ENCODE results near the gene COX14.
"Not testable (repeated sequence)": the region's sequence is repeated elsewhere in the genome, so short reads cannot be mapped to it uniquely, and the experiment has no call there.

Gene COX14

DNA sequence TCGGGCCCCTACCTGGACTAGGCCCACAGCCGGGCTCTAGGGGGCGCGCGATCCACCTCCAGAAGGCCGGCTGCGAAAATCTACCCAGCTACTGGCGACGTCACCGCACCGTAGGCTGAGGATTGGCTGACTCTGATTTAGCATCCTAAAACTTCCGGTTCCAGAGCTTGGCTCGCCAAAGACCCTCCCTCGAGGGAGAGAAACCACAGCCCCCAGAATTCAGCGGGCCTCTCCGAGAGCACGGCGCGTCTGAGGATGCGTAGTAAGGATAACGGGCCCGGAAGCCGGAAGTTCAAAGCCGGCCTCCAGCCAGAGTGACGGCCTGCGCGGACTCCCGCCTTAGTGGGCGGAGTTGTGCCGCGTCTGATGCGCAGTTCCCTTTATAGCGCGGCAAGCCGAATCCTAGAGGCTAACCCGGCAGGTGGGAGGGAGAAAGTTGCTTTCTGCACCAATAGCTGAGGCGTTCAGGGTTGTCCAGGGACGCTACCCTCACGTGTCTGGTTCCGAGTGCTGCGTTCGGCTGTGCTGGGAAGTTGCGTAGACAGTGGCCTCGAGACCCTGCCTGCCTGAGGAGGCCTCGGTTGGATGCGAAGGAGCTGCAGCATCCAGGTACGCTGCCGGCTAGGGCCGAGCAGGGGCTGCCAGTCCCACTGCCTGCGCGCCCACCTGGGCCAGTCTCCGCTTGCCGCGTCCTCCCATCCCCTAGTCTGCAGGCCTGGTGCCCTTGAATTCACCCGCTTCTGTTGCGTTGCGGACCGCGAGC is at the start of gene COX14:
TSS of gene COX14 (plus strand) at position 544 of the 763 bp plus-strand sequence. CDS start 7,808 bp downstream, outside the sequence.
- peak; percentile 94 for FAIRE-seq

DNA sequence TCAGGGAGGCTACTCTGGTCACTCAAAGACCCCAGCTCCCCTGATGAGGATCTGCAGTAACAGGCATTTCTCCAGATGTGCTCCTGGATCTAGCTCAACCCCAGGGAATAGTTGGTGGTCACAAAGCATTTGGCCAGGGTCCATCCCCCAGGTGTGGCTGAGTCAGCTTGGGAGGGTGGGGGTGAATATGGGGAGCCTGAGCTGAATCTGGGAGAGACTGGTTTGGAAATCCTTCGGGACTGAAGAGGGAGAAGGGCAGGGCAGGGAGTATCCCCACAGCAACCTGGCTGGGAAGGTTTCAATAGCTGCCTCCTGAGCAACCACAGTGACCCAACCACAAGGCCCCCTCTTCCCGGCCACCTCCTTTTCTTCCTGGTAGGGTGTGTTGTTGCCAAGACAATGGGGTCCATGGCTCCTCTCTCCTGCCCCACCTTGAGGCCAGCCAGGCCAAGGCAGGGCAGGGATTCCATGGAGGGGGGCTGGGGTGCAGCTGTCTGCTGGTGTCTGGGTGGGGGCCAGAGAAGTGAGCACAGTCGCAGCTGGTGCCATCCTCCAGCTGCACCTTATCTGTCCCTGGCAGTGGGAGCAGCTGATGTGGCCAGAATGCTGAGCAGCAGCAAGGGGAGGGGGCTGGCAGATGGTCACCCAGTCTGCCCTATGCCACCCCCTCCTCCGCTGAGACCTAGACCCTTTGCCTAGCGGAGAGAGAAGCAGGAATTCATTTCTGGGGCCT is 49.1 kb upstream of the COX14 start:
- FAIRE-seq = no peak

DNA sequence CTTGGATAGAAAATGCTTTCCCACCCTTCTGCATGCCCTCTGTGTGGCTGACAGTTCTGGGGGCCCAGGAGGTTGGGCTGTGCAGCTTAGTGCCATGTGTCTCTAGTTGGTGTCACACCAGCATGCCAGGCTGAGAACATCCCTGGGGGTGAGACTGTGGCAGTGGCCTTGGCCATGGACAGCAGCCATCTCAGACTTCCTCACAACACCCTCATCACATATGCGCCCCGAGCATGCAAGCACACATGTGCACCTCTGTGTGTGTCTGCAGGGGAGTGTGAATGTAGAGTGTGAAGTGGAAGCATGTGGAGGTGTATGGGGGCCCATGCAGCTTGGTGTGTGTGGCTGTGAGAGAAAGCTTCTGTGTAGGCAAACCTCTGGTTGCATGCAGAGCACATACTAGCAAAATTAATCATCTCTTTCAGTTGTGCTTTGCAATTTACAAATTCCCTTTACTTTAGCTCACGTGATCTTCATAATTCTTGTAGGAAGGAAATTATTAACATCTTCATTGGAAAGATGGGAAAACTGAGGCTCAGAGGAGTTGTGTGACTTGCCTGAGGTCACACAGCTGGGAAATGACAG is 46.2 kb upstream of the COX14 start:
- no peak for FAIRE-seq

DNA sequence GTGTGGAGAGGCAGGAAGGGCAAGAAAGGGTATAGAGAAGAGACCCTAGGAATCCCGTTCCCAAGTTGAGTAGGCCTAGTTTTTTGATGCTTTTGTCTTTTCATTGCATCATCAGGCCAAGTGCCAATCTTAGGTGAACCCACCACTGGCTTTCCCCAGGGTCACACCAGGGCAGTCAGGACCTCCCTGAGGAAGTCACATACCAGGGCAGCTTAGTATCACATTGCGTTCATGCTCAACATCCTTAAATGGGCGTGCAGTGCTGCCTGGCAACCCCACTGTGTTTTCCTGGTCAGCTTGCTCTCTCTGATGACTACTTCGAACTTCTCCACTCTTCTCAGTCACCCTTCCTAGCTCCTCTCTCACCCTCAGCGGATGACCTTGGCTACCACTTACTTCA is 45.6 kb upstream of the COX14 start:
- FAIRE-seq = no peak

DNA sequence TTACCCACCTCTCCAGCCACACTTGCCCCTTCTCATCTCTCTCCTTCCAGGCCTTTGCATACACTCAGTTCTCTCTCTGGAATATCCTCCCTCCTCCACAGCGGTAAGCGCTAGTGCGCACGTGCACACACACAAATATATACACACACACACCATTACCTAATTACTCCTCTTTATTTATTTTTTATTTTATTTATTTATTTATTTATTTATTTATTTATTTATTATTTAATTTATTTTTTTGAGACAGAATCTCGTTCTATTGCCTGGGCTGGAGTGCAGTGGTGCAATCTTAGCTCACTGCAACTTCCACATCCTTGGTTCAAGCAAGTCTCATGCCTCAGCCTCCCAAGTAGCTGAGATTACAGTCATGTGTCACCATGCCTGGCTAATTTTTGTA is 43.0 kb upstream of the COX14 start:
- FAIRE-seq = no peak

DNA sequence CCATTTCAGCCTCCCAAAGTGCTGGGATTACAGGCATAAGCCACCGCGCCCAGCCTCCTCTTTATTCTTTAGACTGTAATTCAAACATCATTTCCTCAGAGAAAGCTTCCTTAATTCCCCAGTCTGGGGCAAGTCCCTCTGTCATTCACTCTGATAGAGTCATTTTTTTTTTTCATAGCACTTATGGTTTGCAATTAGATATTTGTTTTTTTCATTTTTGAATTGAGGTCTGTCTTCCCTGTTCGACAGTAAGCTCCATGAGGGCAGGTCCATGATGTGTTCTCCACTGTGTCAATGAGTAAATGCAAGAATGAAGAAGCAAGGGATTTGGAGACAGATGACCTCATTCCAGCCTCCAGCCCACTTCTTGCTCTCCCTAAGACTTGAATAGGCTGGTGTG is 42.5 kb upstream of the COX14 start:
- FAIRE-seq = no peak

DNA sequence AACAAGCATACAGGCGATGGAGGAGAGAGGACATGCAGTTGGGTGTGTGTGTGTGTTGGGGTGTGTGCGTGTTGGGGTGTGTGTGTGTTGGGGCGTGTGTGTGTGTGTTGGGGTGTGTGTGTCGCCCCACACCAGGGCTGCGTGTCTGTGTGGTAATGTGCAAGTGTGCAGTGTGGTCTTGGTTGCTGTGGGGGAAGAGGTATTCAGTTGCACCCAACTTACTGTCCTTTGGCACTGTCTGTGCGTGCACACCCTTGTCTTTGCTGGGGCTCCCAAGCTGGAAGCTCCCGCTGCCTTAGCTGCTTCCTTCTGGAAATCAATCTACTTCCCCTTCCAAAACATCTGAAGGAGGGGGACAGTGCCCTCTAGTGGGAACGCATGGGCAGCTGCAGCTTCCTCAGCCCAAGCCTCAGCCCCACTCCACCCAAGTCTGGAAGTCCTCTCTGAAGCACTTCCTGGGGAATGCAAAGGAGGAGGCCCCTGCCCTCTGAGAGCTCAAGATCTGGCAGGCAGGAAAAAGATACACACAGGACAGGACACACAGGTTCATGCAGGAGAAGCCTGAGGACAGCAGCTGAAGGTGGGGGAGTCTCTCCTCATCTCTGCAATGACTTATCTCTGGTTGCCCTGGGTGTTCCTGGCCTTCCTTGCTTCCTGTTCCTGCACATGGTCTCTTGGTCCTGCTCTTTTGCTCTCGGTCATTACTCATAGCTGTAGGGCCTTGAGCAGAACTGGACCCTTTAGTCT is 41.5 kb upstream of the COX14 start:
- no peak for FAIRE-seq

DNA sequence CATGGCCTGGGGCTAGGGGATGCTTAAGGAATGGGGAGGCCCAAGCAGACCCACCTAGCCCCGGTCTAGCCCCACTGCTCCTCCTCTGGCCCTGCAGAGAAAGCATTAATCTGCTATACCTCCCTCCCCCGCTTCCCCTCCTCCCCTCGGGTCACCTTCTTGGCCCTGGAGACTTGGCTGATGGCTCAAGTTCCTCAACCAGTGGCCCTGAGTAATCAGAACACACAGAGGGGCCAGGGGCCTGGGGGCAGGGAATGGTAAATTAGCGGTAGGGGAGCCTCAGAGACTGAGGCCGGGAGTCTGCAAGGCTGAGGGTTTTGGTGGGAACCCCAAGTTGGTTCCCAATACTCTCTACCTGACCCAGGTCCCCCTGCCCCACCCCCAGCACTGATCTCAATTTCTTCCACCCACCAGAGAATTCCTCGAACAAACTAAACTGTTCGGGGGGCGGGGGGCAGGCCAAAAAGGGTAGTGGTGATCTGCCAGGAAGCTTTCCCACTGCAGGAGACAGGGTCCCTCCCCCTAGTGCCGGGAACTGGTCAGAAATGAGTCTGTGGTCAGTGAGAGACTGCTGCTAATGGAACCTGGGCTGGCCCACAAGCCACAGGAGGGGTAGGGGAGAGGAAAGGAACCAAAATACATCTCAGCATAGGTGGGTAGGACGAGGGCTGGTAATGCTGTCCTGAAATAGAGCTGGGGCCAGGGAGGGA is 39.7 kb upstream of the COX14 start:
- no peak for FAIRE-seq

DNA sequence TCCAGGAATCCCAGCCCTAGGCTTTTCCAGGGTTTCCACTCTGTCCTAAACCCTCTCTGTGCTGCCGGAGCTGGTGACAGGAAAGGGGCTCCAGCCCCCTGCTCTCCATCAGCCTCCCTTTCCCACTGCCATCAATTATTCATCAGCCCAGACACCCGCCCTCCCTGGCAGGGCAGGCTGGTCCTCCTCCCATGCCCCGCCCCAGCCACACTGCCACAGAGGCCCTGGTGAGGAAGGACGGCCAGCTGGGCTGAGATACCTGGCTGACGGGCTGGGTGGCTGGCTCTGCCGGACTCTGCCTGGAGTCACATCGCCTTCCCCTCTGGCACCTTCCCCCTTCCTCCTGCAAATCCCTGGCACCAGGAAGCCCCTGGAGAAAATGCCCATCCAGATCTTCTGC is 38.8 kb upstream of the COX14 start:
- no peak for FAIRE-seq

DNA sequence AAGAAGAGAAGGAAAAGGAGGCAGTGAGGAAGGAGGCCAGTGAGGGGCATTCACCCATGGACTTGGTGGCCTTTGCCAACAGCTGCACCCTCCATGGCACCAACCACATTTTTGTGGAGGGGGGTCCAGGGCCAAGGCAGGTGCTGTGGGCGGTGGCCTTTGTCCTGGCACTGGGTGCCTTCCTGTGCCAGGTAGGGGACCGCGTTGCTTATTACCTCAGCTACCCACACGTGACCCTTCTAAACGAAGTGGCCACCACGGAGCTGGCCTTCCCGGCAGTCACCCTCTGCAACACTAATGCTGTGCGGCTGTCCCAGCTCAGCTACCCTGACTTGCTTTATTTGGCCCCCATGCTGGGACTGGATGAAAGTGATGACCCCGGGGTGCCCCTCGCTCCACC is 38.3 kb upstream of the COX14 start:
- no peak for FAIRE-seq

DNA sequence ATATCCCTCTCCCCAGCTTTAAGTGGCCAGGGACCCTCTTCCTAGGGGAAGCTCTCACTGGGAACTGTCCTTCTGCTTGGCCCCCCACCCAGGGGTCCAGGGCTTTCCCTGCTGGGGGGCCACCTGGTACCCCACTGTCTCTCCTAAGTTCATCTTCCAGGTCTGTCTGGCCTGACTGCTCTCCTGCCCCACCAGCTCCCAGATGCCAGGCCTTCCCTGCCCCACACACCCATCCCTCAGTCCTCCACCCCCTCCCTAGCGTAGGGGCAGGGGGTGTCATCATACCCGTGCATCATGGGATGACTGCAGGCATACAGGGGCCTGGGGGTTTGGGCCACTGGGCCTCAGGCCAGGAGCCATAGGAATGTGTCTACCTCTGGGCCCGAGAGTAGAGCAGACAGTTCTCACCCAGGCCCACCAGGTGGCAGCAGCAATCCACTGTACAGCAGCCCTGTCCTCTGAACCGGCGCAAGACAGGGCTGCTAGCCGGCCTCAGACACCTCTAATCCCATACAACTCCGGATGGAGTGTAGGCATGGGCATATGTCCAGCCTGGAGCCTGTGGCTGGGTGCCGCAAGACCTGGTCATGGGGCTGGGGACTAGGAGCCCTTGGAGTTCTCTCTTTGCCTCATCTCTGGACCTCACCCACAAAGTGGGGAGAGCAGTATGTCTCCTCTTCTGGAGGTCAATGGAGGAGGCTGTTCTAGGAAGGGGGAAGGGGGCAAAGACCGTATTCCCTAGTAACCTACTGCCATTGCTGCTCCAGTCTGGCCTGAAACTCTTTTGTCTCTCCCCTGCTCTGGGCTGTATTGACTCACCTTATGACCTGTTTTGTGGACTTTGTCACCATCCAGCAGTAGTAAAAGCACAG is 36.9 kb upstream of the COX14 start:
- no peak for FAIRE-seq

DNA sequence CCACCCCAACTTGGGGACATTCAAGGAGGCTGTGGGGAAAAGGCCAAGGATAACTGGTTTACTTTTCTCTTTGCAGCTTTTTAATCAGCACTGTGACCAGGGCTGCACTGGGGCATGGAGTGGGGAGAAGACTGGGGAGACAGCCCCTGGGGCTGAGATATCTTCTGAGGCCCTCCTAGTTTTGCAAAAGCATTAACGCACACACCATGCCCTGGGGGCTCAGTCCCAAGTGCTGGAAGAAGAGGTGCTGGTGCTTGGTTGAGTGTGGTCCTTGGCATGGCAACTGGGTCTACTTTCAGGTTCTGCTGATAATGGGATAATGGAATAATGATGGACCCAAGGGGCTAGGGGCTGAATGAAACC is 36.2 kb upstream of the COX14 start:
- no peak for FAIRE-seq

DNA sequence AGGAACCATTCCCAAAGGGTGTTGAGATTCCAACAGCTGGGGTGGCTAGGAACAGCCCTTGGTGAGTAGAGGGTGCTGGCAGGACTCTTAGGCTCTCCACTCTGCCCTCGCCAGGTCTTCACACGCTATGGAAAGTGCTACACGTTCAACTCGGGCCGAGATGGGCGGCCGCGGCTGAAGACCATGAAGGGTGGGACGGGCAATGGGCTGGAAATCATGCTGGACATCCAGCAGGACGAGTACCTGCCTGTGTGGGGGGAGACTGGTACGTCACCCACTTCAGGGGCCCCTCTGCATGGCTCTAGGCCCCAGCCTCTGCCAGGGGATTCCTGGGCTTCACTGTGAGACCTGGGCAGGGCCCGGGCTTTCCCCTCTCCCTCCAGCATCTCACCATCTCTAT is 34.9 kb upstream of the COX14 start:
- FAIRE-seq = no peak

DNA sequence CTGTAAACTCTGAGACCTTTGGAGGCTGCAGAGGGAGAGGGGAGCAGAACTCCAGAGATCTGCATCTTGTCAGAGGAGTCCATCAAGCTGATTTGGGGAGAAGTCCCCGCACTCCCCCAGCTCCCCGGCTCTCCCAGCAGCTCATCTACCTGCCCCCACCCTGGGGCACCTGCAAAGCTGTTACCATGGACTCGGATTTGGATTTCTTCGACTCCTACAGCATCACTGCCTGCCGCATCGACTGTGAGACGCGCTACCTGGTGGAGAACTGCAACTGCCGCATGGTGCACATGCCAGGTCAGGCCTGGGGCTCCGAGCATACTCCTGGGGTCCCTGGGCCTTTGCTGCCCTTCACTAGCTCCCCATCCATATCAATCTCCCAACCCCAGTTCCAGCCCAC is 33.8 kb upstream of the COX14 start:
- FAIRE-seq = no peak

DNA sequence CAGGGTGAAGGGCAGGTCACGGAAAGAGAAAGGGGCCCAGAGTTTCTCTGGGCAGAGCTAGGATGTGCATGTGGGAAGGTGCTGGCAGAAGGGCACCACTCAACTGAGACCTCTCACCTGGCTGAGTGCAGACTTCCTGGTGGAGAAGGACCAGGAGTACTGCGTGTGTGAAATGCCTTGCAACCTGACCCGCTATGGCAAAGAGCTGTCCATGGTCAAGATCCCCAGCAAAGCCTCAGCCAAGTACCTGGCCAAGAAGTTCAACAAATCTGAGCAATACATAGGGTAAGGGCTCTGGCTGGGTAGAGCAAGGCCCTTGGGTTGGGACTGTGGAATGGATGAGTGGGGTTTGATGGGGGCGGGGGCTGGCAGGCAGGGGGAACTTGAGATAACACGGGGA is 32.3 kb upstream of the COX14 start:
- no peak for FAIRE-seq

DNA sequence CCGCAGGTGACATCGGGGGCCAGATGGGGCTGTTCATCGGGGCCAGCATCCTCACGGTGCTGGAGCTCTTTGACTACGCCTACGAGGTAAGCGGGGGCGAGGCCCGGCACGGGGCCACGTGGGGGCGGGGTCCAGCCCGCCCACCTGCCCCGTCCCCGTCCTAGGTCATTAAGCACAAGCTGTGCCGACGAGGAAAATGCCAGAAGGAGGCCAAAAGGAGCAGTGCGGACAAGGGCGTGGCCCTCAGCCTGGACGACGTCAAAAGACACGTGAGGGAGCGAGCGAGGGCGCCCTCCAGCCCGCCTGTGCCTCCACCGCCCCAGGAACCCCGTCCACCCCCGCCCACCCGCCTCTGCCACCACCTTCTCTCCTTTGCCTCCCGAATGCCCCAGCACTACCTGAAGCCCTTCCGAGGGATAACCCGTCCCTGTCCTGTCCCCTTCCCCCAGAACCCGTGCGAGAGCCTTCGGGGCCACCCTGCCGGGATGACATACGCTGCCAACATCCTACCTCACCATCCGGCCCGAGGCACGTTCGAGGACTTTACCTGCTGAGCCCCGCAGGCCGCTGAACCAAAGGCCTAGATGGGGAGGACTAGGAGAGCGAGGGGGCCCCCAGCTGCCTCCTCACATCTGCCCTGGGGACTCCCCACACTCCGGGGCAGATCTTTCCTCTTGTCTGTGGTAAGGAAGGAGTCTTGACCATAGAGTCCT is 30.8 kb upstream of the COX14 start:
- no peak for FAIRE-seq

DNA sequence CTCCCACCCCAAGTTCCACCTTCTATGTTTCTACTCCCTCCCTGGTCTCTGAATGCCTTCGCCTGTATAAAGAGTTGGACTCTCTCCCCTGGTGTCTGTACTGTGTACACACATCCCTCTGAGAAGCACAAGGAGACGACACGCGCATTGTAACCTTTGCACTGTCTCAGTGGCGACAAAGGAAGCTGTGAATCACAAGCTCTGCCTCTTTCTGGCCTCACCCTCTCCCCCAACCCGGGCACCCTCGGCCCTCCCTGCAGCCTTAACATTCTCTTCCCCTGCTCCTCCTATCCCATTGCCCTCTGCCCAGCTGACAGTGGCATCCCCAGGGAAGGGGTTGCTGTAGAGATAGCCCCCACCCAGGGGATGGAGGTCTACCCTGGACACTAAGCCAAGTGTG is 29.4 kb upstream of the COX14 start:
- no peak for FAIRE-seq

DNA sequence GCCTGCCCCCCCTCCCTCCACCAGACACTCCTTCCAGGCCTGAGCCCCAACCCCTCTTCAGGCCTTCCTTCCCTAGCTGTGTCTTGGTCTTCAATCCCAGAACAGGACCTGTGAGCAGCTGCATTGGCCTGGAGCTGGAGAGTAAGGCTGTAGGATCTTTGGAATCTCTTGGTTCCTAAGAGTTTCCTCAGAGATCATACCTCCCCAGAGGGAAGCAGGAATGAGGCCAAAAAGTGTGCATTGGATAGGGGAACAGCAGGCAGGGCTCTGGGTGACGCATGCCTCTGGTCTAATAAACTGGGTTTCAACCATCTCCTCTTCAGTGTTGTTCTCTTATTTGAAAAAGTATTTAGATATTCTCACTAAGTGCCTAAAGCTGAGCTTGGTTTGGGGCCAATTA is 28.7 kb upstream of the COX14 start:
- no peak for FAIRE-seq

DNA sequence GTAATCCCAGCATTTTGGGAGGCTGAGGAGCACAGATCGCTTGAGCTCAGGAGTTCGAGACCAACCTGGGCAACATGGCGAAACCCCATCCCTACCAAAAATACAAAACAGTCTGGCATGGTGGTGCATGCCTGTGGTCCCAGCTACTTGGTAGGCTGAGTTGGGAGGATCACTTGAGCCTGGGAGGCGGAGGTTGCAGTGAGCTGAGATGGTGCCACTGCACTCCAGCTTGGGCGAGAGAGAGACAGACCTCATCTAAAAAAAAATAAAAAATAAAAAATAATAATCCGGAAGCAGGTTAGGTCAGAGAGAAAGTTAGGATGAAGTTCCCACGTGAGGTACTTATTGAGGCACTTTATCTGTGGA is 27.6 kb upstream of the COX14 start:
- FAIRE-seq = not testable (repeated sequence)

DNA sequence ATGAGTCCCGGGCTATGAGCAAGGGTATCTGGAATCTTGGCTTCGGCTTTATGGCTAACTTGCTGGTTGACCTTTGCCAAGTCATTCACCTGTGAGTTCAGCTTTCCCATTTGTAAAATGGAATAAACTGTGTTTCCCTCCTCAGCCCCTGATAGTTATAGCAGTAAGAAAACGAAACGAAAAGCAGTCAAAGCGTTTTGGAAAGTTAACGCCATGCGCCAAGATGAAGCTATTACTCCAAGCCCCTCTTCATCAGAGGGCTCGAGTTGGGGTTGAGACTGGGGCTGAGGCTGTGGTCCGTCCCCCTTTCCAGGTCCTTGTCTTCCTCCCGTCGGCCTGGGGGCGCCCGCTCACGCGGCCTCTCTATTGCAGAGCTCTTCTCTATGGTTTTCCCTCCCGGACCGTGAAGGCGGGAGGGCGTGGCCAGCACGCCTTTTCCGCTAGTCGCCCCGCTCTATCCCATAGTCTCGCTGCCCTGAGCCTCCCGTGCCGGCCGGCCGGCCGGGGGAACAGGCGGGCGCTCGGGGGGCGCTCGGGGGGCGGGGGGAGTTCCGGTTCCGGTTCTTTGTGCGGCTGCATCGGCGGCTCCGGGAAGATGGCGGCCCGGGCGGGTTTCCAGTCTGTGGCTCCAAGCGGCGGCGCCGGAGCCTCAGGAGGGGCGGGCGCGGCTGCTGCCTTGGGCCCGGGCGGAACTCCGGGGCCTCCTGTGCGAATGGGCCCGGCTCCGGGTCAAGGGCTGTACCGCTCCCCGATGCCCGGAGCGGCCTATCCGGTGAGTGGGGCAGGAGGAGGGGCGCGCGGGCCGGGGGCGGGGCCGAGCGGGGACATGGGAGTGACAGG is 27.0 kb upstream of the COX14 start, which contains the start of gene SMARCD1:
TSS of gene SMARCD1 (plus strand) at position 568 of the 840 bp plus-strand sequence. CDS start at position 596, 28 bp downstream.
- FAIRE-seq = no peak
